Ectodermal cell (in vitro differentiated cells): Measurements from ENCODE around the gene PPP2R2C.

Experiments used
- H3K27ac ChIP-seq: 2 replicates; pipeline ENCODE4 v1.7.0; 2013; ENCODE audit warnings: mild to moderate bottlenecking, low read depth, low read length; ENCODE audit not compliant: insufficient read depth, poor library complexity, severe bottlenecking
- H3K27me3 ChIP-seq: 2 replicates; pipeline ENCODE4 v1.7.0; 2013; ENCODE audit warnings: mild to moderate bottlenecking, low read length; ENCODE audit not compliant: insufficient read depth, control insufficient read depth, poor library complexity, severe bottlenecking
- H3K36me3 ChIP-seq: one replicate; pipeline ENCODE4 v1.7.0; 2013; ENCODE audit warnings: low read length; ENCODE audit not compliant: control insufficient read depth, insufficient read depth
- H3K4me1 ChIP-seq: one replicate; pipeline ENCODE4 v1.7.0; 2013; ENCODE audit warnings: low read length; ENCODE audit not compliant: control insufficient read depth, insufficient read depth
- H3K4me3 ChIP-seq: 2 replicates; pipeline ENCODE4 v1.7.0; 2013; ENCODE audit warnings: low read depth, low read length, control low read depth; ENCODE audit not compliant: insufficient read depth
- H3K9me3 ChIP-seq: 2 replicates; pipeline ENCODE4 v1.7.0; 2013; ENCODE audit warnings: mild to moderate bottlenecking, low read length, moderate library complexity; ENCODE audit not compliant: control insufficient read depth
- WGBS, 2 experiments: methylation state at CpG; one replicate each; pipeline ENCODE4 v1.1.7; 2013; ENCODE audit warnings: missing lambda C conversion rate in 2 of 2; 5-methylcytosine and 5-hydroxymethylcytosine counted together

The PPP2R2C gene

GRCh38 chr4:6504900-6505496, 32.6 kb upstream of the PPP2R2C start:
- Histone ChIP-seq H3K27me3 (no peaks in the 10 kb centered on the region), H3K36me3 (no peaks in the 10 kb centered on the region), H3K27ac (no peak overlapping the region), H3K4me1 (no peaks in the 10 kb centered on the region), H3K9me3 (no peaks in the 10 kb centered on the region), H3K4me3 (no peak overlapping the region)
- WGBS, 2 experiments: 81 to 85% methylated on average over 3 to 4 of the region's 5 CpGs

DNA sequence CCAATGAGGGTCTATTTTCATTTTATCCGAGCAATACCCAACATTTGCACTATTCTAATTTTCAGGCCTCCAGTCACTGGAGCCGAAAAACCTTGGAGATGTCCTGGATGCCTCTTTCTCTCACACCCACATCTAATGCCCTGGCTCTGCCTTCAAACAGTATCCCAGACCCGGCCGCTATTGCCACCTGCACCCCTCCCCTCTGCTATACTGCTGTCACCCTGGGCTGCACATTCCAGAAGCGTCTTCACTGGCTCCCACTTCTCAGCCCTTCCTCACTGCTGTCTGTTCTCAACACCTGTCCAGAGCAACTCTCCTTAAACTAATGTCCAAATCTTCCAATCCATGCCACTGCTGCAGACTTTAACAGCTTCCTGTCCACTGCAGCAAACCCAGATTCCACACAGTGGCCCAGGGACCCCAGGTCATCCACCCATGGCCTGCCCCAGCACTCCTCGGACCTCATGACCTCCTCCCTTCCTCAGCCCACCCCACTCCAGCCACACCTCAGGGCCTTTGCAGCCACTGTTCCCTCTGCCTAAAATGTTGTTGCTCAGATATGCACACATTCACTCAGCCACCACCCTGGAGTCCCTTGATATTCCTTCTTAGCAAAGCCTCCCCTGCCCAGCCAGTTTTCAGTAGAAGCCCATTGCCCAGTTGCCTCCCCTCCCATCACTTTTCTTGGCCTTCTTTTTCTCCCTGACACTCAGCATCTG, 30.5 kb upstream of the PPP2R2C start:
- no peak overlapping the region for H3K27ac ChIP-seq
- no peak overlapping the region for H3K4me3 ChIP-seq
- no peaks in the 10 kb centered on the region for H3K4me1 ChIP-seq
- H3K9me3 ChIP-seq: no peaks in the 10 kb centered on the region
- WGBS, 2 experiments: 78 to 80% methylated on average over 6 of the region's 6 CpGs
- H3K36me3 ChIP-seq: no peaks in the 10 kb centered on the region
- H3K27me3 ChIP-seq: no peaks in the 10 kb centered on the region

DNA sequence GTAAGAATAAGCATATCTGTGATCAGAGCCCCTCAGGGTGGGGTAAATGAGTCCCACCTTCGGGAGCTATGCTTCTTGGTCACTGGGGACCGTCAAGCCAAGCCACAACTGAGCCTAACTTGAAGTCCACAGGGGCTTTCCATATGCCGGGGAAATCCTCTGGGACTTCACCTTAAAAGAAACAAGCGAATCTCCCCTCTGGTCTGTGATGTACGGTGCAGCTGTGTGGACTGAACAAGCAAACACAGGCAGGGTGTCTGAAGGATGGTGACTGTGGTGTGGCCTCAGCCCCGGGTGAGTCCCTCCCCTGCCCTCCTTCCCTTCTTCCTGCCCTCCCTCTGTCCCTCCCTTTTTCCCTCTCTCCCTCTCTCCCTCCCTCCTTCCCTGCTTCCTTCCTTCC, 29.7 kb upstream of the PPP2R2C start:
- H3K4me1 ChIP-seq: no peaks in the 10 kb centered on the region
- H3K4me3 ChIP-seq: no peak overlapping the region
- H3K36me3 ChIP-seq: no peaks in the 10 kb centered on the region
- H3K27ac ChIP-seq: no peak overlapping the region
- H3K9me3 ChIP-seq: no peaks in the 10 kb centered on the region
- no peaks in the 10 kb centered on the region for H3K27me3 ChIP-seq
- 85 to 86% methylated on average over 6 of the region's 6 CpGs for WGBS, 2 experiments

- H3K36me3 ChIP-seq: no peaks in the 10 kb centered on the region
- H3K9me3 ChIP-seq: no peaks in the 10 kb centered on the region
- H3K27me3 ChIP-seq: no peaks in the 10 kb centered on the region
- 90% methylated on average over 4 of the region's 4 CpGs for WGBS, 2 experiments
- H3K4me3 ChIP-seq: no peak overlapping the region
- H3K4me1 ChIP-seq: no peaks in the 10 kb centered on the region
- no peak overlapping the region for H3K27ac ChIP-seq
Observed at GRCh38 chr4:6501171-6501570, 28.8 kb upstream of the PPP2R2C start.

GRCh38 chr4:6500481-6501140, 28.2 kb upstream of the PPP2R2C start:
- WGBS, 2 experiments: 90 to 91% methylated on average over 10 of the region's 10 CpGs
- Histone ChIP-seq H3K27ac (no peak overlapping the region), H3K4me1 (no peaks in the 10 kb centered on the region), H3K4me3 (no peak overlapping the region), H3K9me3 (no peaks in the 10 kb centered on the region), H3K27me3 (no peaks in the 10 kb centered on the region), H3K36me3 (no peaks in the 10 kb centered on the region)

DNA sequence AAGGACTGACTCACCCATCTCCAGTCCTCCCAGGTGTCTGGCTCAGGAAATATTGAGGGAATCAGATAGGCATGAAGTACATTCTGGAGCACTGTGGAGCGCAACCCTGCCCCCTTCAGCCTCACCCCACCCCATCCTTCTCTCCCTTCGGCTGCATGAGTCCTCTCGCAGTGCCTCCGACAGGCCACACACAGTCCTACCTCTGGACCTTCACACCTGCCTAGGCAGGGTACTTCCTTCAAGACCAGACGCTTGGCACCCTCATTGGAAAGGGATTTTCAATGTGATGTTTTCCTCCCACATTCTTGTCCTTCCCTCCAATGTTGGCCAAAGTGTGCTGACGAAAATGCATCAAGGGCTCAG, 26.8 kb upstream of the PPP2R2C start:
- no peaks in the 10 kb centered on the region for H3K27me3 ChIP-seq
- no peaks in the 10 kb centered on the region for H3K9me3 ChIP-seq
- H3K36me3 ChIP-seq: no peaks in the 10 kb centered on the region
- no peak overlapping the region for H3K27ac ChIP-seq
- peaks cover under 1% of the 10 kb centered on the region for H3K4me1 ChIP-seq
- no peak overlapping the region for H3K4me3 ChIP-seq
- 87 to 89% methylated on average over 6 of the region's 6 CpGs for WGBS, 2 experiments

DNA sequence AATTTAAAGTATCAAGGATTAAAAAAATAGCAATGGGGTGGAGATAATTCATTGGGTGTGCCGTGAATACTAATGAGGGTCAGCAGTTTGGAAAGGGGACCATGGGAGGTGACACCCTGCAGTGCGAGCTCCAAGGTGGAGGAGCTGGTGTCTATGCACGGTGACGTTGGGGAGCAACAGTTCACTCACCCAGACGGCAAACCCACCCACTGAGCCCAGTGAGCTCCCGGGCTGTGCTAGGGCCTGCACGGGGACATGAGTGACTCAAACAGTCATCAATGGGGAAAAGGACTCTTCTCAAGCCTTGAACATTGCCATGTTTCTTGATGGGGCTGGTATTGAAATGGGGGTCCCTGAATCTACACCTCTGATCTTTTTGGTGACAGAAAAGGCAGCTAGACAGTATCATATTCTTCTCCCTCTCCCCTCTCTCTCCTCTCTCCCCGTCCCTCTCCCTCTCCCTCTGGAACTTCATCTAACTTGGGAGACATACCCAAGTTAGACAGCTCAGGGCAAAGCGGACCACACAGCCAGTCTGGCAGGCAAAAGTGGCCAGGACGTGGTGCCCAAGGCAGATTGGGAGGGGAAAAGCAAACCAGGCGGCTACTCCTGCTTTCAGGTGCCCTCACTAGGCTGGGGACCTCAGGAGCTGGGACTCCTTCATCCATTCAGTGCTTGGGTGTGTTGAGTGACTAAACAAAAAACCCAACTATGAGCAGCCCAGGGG, 26.3 kb upstream of the PPP2R2C start:
- Histone ChIP-seq H3K27ac (no peak overlapping the region), H3K4me3 (no peak overlapping the region), H3K9me3 (no peaks in the 10 kb centered on the region), H3K4me1 (peaks cover 5% of the 10 kb centered on the region), H3K27me3 (no peaks in the 10 kb centered on the region), H3K36me3 (no peaks in the 10 kb centered on the region)
- WGBS, 2 experiments: 86 to 88% methylated on average over 11 of the region's 11 CpGs

- WGBS, 2 experiments: 93 to 95% methylated on average over 8 of the region's 8 CpGs
- H3K4me1 ChIP-seq: peaks cover 11% of the 10 kb centered on the region
- H3K4me3 ChIP-seq: no peak overlapping the region
- no peak overlapping the region for H3K27ac ChIP-seq
- no peaks in the 10 kb centered on the region for H3K36me3 ChIP-seq
- H3K27me3 ChIP-seq: no peaks in the 10 kb centered on the region
- no peaks in the 10 kb centered on the region for H3K9me3 ChIP-seq
Observed at GRCh38 chr4:6497796-6498195, 25.4 kb upstream of the PPP2R2C start.

DNA sequence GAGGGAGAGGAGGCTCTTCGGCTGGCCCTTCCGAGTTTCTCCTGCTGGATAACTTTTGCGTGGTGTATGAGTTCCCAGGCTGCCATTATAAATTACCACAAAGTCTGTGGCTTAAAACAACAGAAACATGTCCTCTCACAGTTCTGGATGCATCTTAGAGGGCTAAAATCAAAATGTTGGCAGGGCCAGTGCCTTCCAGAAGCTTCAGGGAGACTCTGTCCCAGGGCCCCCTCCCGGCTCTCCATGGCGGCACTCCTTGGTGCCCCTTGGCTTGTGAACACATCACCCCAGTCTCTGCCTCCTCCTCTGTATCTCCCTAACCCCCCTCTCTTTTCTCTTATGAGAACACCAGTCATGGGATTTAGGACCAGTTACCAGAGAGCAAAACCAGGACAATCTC, 23.3 kb upstream of the PPP2R2C start:
- Histone ChIP-seq H3K36me3 (no peaks in the 10 kb centered on the region), H3K4me3 (no peak overlapping the region), H3K9me3 (no peaks in the 10 kb centered on the region), H3K27ac (no peak overlapping the region), H3K4me1 (peaks cover 11% of the 10 kb centered on the region), H3K27me3 (no peaks in the 10 kb centered on the region)
- WGBS, 2 experiments: 91 to 94% methylated on average over 5 of the region's 5 CpGs

DNA sequence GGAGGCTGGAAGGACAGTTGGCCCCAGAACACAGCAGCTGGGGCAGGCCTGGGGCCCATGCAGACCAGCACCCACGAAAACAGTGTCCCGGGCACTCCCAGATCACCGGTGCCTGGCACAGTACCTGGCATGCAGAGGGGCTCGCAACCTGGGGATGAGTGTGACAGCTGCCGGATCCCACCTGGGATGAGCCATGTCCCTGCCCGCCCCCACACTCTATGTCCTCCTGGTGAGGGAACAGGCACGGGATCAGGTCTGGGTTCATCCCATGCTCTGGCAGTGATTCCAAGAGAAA, 22.8 kb upstream of the PPP2R2C start:
- Histone ChIP-seq H3K36me3 (no peaks in the 10 kb centered on the region), H3K4me1 (peaks cover 11% of the 10 kb centered on the region), H3K27me3 (no peaks in the 10 kb centered on the region), H3K27ac (no peak overlapping the region), H3K9me3 (no peaks in the 10 kb centered on the region), H3K4me3 (no peak overlapping the region)
- 93 to 95% methylated on average over 7 of the region's 7 CpGs for WGBS, 2 experiments
